Measurements from ENCODE around the gene YLPM1. TPM values are rescaled to one million over a fixed set of nuclear protein-coding genes. Genes with fewer than 3 reads are reported as not detected.

Gene YLPM1
- polyA plus RNA-seq, 1 donor, result 52.9 TPM

DNA sequence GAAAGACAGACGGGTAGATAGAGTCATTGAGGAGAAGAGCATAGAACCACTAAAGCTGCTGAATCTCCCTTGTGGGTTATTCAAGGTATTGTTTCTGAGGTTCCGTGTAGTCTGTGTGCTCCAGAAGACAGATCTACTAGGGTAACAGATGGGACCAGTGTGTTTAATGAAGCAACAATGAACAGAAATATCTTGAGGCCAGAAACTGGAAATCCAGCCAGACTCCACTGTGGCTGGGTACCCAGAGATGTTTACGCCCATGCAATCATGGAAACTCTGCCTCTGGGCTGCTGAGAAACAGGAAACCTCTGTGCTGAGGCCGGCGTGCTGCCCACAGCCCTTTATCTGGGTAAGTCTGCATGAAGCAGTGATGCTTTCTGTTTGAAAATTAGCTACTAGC is 104.6 kb downstream of the YLPM1 start:
- H3K4me1 ChIP-seq (ENCODE audit: control insufficient read depth, insufficient read depth, low read length), result no peaks in the 10 kb centered on the region
- no CpG with 5 or more reads among the region's 5 CpGs for WGBS (ENCODE audit: insufficient coverage, low lambda C conversion rate)
- no peaks in the 10 kb centered on the region for H3K36me3 ChIP-seq (ENCODE audit: control insufficient read depth, insufficient read depth, low read length)
- peaks cover 3% of the 10 kb centered on the region for H3K27me3 ChIP-seq (ENCODE audit: control insufficient read depth, insufficient read depth, low read length)
- no peak overlapping the region for H3K27ac ChIP-seq (ENCODE audit: low read length)
- no peak overlapping the region for H3K4me3 ChIP-seq (ENCODE audit: low read length)
- DNase-seq, result peak in 1 of 2 donors; percentile 22
- no peaks in the 10 kb centered on the region for H3K9me3 ChIP-seq (ENCODE audit: control insufficient read depth, low read depth, low read length)

- no CpG with 5 or more reads among the region's 8 CpGs for WGBS (ENCODE audit: insufficient coverage, low lambda C conversion rate)
- Histone ChIP-seq H3K27ac (ENCODE audit: low read length) (no peak overlapping the region), H3K4me3 (ENCODE audit: low read length) (no peak overlapping the region), H3K36me3 (ENCODE audit: control insufficient read depth, insufficient read depth, low read length) (no peaks in the 10 kb centered on the region), H3K9me3 (ENCODE audit: control insufficient read depth, low read depth, low read length) (no peaks in the 10 kb centered on the region), H3K27me3 (ENCODE audit: control insufficient read depth, insufficient read depth, low read length) (peaks cover 3% of the 10 kb centered on the region), H3K4me1 (ENCODE audit: control insufficient read depth, insufficient read depth, low read length) (no peaks in the 10 kb centered on the region)
- DNase-seq, result no peak
These were observed 105.6 kb downstream of the YLPM1 start for GRCh38 chr14:74868739-74869138.

GRCh38 chr14:74871819-74872218 is 108.7 kb downstream of the YLPM1 start:
- WGBS (ENCODE audit: insufficient coverage, low lambda C conversion rate), result no CpG with 5 or more reads among the region's 4 CpGs
- no peak for DNase-seq
- H3K4me1 ChIP-seq (ENCODE audit: control insufficient read depth, insufficient read depth, low read length), result no peaks in the 10 kb centered on the region
- H3K27me3 ChIP-seq (ENCODE audit: control insufficient read depth, insufficient read depth, low read length), result peaks cover 3% of the 10 kb centered on the region
- H3K27ac ChIP-seq (ENCODE audit: low read length), result no peak overlapping the region
- H3K4me3 ChIP-seq (ENCODE audit: low read length), result no peak overlapping the region
- H3K36me3 ChIP-seq (ENCODE audit: control insufficient read depth, insufficient read depth, low read length), result no peaks in the 10 kb centered on the region
- H3K9me3 ChIP-seq (ENCODE audit: control insufficient read depth, low read depth, low read length), result no peaks in the 10 kb centered on the region

DNA sequence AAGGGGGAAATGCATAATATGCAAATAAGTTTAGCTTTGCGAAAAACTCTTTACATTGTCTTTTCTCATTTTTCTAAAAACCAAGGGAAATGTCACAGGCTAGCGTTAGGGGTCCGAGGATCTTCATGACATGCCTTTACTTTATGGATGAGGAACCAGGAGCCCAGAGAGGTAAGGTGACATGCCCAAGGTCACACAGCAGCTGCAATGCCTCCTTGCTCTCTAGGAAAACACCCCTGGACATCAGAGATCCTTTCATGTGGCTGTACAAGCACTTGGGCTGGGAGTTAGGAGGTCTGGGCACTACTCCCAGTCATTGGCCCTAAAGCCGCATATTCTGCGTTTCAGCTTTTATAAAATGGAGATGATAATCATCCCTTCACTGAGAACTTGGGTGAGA is 112.1 kb downstream of the YLPM1 start:
- Histone ChIP-seq H3K9me3 (ENCODE audit: control insufficient read depth, low read depth, low read length) (no peaks in the 10 kb centered on the region), H3K4me1 (ENCODE audit: control insufficient read depth, insufficient read depth, low read length) (peaks cover 8% of the 10 kb centered on the region), H3K27me3 (ENCODE audit: control insufficient read depth, insufficient read depth, low read length) (no peaks in the 10 kb centered on the region), H3K27ac (ENCODE audit: low read length) (no peak overlapping the region), H3K4me3 (ENCODE audit: low read length) (no peak overlapping the region), H3K36me3 (ENCODE audit: control insufficient read depth, insufficient read depth, low read length) (no peaks in the 10 kb centered on the region)
- WGBS (ENCODE audit: insufficient coverage, low lambda C conversion rate), result no CpG with 5 or more reads among the region's 5 CpGs
- no peak for DNase-seq

DNA sequence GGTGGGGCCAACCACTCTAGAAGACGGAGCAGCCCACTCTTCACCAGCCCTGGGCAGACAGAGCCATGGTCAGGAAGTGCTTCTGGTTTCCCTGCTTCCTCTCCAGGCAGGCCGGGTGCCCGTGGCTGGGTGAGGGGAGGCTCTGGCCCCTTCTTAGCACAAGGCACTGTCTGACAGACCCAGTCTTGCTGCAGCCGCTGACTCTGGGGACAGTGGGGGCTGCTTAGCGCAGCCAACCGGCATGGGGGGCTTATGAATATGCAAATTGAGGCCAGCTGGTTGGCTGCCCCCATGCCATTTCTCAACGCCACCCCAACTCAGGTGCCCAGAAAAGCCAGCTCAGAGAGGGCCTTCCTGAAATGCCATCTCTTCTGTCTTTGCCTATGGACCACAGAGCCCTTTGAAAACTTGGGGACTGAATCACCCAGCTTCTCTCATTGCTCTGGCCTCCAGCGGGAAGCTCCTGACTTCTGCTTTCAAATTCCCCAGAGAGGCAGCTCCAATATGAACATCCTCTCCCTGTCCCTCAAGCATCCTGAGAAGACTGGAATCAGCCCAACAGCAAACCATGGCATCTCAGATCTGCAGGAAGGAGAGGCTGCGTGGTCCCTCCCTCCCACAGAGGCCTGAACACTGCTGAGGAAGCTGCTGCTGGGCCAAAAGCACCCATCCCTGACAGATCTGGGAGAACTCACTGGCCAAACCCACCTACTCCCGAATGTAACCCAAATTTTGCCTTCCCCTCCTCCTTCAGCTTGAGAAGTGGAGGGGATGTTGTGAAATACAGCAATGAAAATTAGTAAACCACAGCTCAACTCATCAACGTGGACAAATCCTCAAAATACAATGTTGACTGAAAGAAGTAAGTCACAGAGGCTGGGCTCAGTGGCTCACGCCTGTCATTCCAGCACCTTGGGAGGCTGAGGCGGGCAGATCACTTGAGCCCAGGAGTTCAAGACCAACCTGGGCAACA is 113.1 kb downstream of the YLPM1 start, which contains the start of gene PROX2:
PROX2 (minus strand) TSS at position 205 of the 973 bp plus-strand sequence. CDS start 12,311 bp downstream, outside the sequence.
- H3K27me3 ChIP-seq (ENCODE audit: control insufficient read depth, insufficient read depth, low read length), result no peaks in the 10 kb centered on the region
- H3K9me3 ChIP-seq (ENCODE audit: control insufficient read depth, low read depth, low read length), result no peaks in the 10 kb centered on the region
- no peaks in the 10 kb centered on the region for H3K36me3 ChIP-seq (ENCODE audit: control insufficient read depth, insufficient read depth, low read length)
- H3K4me1 ChIP-seq (ENCODE audit: control insufficient read depth, insufficient read depth, low read length), result peaks cover 17% of the 10 kb centered on the region
- no peak within 1 kb of the TSS for H3K27ac ChIP-seq (ENCODE audit: low read length)
- H3K4me3 ChIP-seq (ENCODE audit: low read length), result no peak within 1 kb of the TSS
- no peak for DNase-seq
- WGBS (ENCODE audit: insufficient coverage, low lambda C conversion rate), result no CpG with 5 or more reads among the region's 13 CpGs

DNA sequence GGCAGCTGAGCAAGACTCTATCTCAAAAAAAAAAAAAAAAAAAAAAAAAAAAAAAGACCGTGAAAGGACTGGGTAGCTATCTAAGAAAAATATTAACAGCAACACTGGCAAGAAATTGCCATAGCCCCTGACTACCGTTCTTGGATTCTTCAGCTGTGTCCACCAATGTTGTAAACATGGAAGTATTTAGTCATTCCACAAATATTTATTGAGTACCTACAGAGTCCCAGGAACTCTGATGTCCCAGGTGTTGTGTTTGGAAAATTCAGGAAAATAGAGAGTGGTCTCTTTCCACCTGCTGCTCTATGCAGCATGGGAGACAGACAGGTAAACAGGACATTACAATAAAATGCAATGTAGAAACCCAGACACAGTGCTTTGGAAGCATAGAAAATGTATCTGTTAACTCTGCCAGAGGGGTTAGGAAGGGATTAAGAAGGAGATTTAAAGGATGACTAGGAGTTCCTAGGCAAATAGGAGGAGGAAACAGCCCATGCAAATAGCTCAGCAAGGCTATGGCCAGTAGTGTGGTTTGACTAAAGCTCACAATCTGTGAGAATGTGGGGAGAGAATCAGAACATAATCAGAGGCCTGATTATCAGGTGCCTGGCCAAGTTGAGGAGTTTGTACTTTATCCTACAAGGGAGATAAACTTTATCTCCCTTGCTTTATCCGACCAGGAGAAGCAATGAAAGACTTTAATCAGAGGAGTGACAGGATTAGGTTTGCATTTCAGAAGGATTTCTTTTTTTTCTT is 116.5 kb downstream of the YLPM1 start:
- peak; percentile 50 to 71 for DNase-seq
- Histone ChIP-seq H3K4me3 (ENCODE audit: low read length) (no peak overlapping the region), H3K27ac (ENCODE audit: low read length) (peak overlapping the region; percentile 48), H3K36me3 (ENCODE audit: control insufficient read depth, insufficient read depth, low read length) (no peaks in the 10 kb centered on the region), H3K27me3 (ENCODE audit: control insufficient read depth, insufficient read depth, low read length) (no peaks in the 10 kb centered on the region), H3K9me3 (ENCODE audit: control insufficient read depth, low read depth, low read length) (no peaks in the 10 kb centered on the region), H3K4me1 (ENCODE audit: control insufficient read depth, insufficient read depth, low read length) (peaks cover 32% of the 10 kb centered on the region)
- no CpG with 5 or more reads among the region's 3 CpGs for WGBS (ENCODE audit: insufficient coverage, low lambda C conversion rate)

DNA sequence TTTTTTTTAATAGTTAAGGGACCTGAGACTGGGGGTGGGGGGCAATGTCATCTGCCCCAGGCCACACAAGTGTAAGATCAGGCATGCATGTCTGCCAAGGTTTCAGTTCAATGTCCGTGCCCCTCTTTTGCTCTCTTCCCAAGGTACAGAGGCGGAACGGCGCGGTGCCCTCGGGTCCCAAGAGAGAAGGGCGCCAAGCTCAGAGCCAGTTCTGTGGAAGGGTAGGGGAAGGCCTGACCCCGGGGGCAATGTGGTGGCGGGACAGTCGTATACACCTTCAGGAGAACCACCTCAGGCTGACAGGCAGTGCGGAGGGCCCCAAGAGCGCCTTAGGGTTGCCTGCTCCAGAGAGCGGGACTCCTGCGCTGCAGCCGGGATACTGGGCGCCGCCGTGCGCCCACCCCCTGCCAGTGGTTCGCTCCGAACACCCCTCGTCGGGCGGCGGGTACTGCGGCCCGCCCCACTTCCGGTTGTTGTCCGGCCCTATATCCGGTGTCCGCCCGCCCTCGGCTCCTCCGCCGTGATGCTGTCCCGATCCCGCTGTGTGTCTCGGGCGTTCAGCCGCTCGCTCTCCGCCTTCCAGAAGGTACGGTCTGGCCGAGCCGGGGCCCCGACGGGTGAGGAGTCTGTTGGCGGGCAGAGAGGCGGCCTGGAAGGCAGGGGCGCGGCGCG is 118.5 kb downstream of the YLPM1 start, which contains the start of gene DLST:
DLST (plus strand) TSS at position 486 of the 672 bp plus-strand sequence; CDS start at position 524, 38 bp downstream.
- Histone ChIP-seq H3K27me3 (ENCODE audit: control insufficient read depth, insufficient read depth, low read length) (no peaks in the 10 kb centered on the region), H3K4me3 (ENCODE audit: low read length) (peak within 1 kb of the TSS; percentile 80), H3K27ac (ENCODE audit: low read length) (peak within 1 kb of the TSS; percentile 85), H3K36me3 (ENCODE audit: control insufficient read depth, insufficient read depth, low read length) (peaks cover 9% of the 10 kb centered on the region), H3K9me3 (ENCODE audit: control insufficient read depth, low read depth, low read length) (no peaks in the 10 kb centered on the region), H3K4me1 (ENCODE audit: control insufficient read depth, insufficient read depth, low read length) (peaks cover 32% of the 10 kb centered on the region)
- peak; percentile 79 to 92 for DNase-seq
- WGBS (ENCODE audit: insufficient coverage, low lambda C conversion rate), result no CpG with 5 or more reads among the region's 53 CpGs

DNA sequence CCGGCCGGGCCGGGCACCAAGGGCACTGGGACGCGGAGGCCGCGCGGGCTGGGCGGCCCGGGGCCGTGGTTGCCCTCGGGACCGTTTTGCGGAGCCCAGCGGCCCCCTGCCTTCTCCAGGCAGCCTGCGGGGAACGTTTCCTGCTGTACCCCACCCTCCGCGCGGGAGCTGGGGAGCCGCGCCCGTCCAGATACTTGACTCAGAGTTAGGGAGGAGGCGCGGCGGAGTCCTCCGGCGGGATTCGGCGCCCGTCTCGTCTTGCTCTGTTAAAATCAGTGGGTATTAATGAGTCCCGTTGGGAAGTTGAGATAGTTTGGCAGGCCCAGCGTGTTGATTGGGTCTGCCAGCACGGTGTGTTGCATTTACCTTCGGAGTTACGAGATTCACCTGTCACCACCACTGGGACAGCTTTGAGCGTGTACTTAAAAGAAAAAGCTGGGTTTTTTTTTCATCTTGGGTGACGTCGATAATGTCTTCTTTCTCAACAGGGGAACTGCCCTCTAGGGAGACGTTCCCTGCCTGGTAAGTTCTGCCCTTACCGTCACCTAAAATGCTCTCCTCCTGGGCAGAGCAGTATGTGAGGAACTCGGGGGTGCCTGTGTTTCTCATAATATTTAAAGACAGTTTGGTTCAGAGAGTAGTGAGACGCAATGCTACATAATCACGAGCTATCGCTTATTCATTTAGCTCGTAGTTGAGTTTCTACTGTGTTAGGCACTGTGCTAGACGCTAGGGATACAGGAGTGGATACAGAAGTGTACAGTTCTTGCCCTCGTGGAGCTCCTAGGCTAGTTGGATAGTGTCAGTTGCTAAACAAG is 119.2 kb downstream of the YLPM1 start:
- WGBS (ENCODE audit: insufficient coverage, low lambda C conversion rate), result no CpG with 5 or more reads among the region's 49 CpGs
- DNase-seq, result peak; percentile 24 to 69
- Histone ChIP-seq H3K9me3 (ENCODE audit: control insufficient read depth, low read depth, low read length) (no peaks in the 10 kb centered on the region), H3K27ac (ENCODE audit: low read length) (peak overlapping the region; percentile 85), H3K27me3 (ENCODE audit: control insufficient read depth, insufficient read depth, low read length) (no peaks in the 10 kb centered on the region), H3K4me1 (ENCODE audit: control insufficient read depth, insufficient read depth, low read length) (peaks cover 32% of the 10 kb centered on the region), H3K36me3 (ENCODE audit: control insufficient read depth, insufficient read depth, low read length) (peaks cover 9% of the 10 kb centered on the region), H3K4me3 (ENCODE audit: low read length) (peak overlapping the region; percentile 80)

All from large intestine (tissue), 3 donors.